Measurements from ENCODE around the gene ZFHX3.

The ZFHX3 gene

DNA sequence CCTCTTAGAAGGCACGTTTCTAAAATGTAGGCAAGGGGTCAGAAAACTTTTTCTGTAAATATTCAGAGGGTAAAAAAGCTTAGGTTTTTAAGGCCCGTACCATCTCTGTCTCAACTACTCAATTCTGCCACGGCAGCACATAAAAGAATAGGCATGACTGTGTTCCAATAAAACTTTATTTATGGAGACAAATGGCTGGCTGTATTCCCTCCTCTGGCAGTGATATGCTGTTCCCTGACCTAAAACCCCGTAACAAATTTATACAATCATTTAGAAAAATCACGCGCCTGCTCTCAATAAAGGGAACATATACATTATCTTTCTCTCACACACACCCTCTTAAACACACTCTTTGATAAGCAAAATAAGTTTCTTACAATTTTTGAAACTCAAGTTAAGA lies 138.7 kb downstream of the ZFHX3 start:
- no peak overlapping the region for H3K4me2 ChIP-seq
- no peak overlapping the region for H3K27ac ChIP-seq
- H3K36me3 ChIP-seq (ENCODE audit: insufficient read depth), result no peaks in the 10 kb centered on the region
- no peak overlapping the region for H3K9ac ChIP-seq
- no peaks in the 10 kb centered on the region for H3K79me2 ChIP-seq (ENCODE audit: insufficient read depth, low read depth)
- no peak overlapping the region for H3K4me3 ChIP-seq (IDR thresholded peaks at IDR 0.05; ENCODE audit: insufficient read depth, low read depth, low read length)
- no peaks in the 10 kb centered on the region for H3K27me3 ChIP-seq (ENCODE audit: insufficient read depth, low read depth)
- TF ChIP-seq, protein P1, sequence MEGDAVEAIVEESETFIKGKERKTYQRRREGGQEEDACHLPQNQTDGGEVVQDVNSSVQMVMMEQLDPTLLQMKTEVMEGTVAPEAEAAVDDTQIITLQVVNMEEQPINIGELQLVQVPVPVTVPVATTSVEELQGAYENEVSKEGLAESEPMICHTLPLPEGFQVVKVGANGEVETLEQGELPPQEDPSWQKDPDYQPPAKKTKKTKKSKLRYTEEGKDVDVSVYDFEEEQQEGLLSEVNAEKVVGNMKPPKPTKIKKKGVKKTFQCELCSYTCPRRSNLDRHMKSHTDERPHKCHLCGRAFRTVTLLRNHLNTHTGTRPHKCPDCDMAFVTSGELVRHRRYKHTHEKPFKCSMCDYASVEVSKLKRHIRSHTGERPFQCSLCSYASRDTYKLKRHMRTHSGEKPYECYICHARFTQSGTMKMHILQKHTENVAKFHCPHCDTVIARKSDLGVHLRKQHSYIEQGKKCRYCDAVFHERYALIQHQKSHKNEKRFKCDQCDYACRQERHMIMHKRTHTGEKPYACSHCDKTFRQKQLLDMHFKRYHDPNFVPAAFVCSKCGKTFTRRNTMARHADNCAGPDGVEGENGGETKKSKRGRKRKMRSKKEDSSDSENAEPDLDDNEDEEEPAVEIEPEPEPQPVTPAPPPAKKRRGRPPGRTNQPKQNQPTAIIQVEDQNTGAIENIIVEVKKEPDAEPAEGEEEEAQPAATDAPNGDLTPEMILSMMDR (conservative IDR thresholded peaks at IDR 0.05; ENCODE audit: low read depth, low read length), result no peak
- no peaks in the 10 kb centered on the region for H3K4me1 ChIP-seq (ENCODE audit: low read depth, poor library complexity, severe bottlenecking)
- H4K20me1 ChIP-seq (ENCODE audit: insufficient read depth), result no peaks in the 10 kb centered on the region
- H2AFZ ChIP-seq (ENCODE audit: low read depth), result no peak overlapping the region

DNA sequence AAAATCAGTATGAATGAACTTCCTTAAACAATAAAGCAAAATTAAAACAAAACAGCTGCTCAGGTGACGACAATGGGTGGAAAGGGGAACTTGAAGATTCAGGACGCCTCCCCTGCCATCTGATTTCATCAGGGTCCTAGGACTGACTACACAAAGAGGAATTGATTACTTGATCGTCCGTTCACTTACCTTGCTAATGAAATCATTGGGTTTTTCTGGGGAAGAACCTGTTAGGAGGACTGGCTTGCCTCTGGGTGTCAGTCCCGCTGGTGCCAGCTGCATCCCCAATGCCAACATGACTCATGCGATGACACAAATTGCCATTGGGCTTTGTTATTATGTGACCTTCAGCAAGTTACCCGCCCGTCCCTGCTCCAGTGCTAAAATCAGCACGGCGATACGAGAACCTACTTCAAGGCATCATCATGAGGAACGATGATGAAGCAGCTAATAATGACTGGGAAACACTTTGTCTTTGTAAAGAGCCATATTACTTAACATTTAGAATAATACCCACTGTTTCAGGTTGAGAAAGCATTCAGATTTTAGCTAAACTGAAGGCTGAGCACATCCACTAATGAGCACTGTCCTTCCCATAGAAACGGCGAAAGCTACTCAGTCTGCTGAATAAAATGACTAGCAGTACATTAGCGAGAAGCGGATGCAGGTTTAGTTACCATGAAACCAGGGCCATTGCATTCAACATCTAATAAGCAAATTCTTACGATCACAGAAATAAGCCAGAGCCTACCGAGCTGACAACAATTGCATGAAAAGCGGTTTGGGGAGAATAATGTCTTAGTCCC lies 139.4 kb downstream of the ZFHX3 start:
- H3K4me1 ChIP-seq (ENCODE audit: low read depth, poor library complexity, severe bottlenecking), result no peaks in the 10 kb centered on the region
- no peaks in the 10 kb centered on the region for H3K79me2 ChIP-seq (ENCODE audit: insufficient read depth, low read depth)
- H3K4me3 ChIP-seq (IDR thresholded peaks at IDR 0.05; ENCODE audit: insufficient read depth, low read depth, low read length), result no peak overlapping the region
- no peak overlapping the region for H3K27ac ChIP-seq
- no peak overlapping the region for H3K4me2 ChIP-seq
- H4K20me1 ChIP-seq (ENCODE audit: insufficient read depth), result no peaks in the 10 kb centered on the region
- H3K9ac ChIP-seq, result no peak overlapping the region
- TF ChIP-seq, protein P1 (conservative IDR thresholded peaks at IDR 0.05; ENCODE audit: low read depth, low read length), result no peak
- H2AFZ ChIP-seq (ENCODE audit: low read depth), result no peak overlapping the region
- H3K27me3 ChIP-seq (ENCODE audit: insufficient read depth, low read depth), result no peaks in the 10 kb centered on the region
- no peaks in the 10 kb centered on the region for H3K36me3 ChIP-seq (ENCODE audit: insufficient read depth)

DNA sequence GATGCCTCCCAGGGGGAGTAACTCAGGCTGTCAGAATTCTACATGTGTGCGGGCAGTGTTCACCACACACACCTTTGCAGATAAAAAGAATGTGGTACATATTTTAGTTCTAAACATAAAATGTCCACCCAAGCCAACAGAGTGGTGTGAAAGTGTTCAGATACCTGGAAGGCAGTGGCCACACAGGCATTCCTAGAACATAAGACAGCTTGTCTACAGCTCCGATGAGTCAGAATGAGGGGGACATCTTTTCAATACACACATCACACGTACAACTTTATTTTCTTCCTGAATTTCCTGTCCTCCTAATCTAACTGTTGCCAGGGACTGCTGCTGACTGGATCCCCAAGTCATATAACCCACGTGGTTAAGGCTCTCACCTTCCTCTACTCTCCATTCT lies 142.3 kb downstream of the ZFHX3 start:
- Histone ChIP-seq H3K36me3 (ENCODE audit: insufficient read depth) (no peaks in the 10 kb centered on the region), H3K4me1 (ENCODE audit: low read depth, poor library complexity, severe bottlenecking) (no peaks in the 10 kb centered on the region), H3K27me3 (ENCODE audit: insufficient read depth, low read depth) (no peaks in the 10 kb centered on the region), H3K4me3 (IDR thresholded peaks at IDR 0.05; ENCODE audit: insufficient read depth, low read depth, low read length) (no peak overlapping the region), H3K4me2 (no peak overlapping the region), H3K9ac (no peak overlapping the region), H3K27ac (no peak overlapping the region), H4K20me1 (ENCODE audit: insufficient read depth) (no peaks in the 10 kb centered on the region), H2AFZ (ENCODE audit: low read depth) (no peak overlapping the region), H3K79me2 (ENCODE audit: insufficient read depth, low read depth) (no peaks in the 10 kb centered on the region)
- TF ChIP-seq, protein P1 (conservative IDR thresholded peaks at IDR 0.05; ENCODE audit: low read depth, low read length), result no peak

DNA sequence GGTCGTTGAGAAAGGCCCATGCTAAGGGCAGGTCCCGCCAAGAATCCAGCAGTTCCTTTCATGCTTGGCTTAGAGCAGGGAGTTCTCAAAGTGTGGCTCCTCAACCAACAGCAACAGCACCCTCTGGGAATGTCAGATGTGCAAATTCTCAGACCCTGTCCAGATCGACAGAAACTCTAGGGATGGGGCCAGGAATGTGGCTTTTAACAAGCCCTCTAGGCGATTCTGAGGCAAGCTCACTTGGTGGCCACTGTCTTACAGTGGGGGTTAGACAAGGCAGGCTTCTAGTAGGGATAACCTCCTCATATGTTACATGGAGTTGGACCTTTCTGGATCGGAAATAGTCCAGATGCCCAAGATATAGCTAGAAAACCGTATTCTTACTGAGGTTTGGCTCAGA lies 144.8 kb downstream of the ZFHX3 start:
- Histone ChIP-seq H4K20me1 (ENCODE audit: insufficient read depth) (no peaks in the 10 kb centered on the region), H3K27ac (no peak overlapping the region), H3K4me2 (no peak overlapping the region), H3K9ac (no peak overlapping the region), H2AFZ (ENCODE audit: low read depth) (no peak overlapping the region), H3K79me2 (ENCODE audit: insufficient read depth, low read depth) (no peaks in the 10 kb centered on the region), H3K36me3 (ENCODE audit: insufficient read depth) (no peaks in the 10 kb centered on the region), H3K4me3 (IDR thresholded peaks at IDR 0.05; ENCODE audit: insufficient read depth, low read depth, low read length) (no peak overlapping the region), H3K4me1 (ENCODE audit: low read depth, poor library complexity, severe bottlenecking) (no peaks in the 10 kb centered on the region), H3K27me3 (ENCODE audit: insufficient read depth, low read depth) (no peaks in the 10 kb centered on the region)
- TF ChIP-seq, protein P1 (conservative IDR thresholded peaks at IDR 0.05; ENCODE audit: low read depth, low read length), result no peak
